Subcutaneous abdominal adipose tissue (tissue), 5 donors: ENCODE results near the gene VSTM4.

Source experiments
- H3K27ac ChIP-seq: one replicate; pipeline ENCODE4 v1.7.0; 2013; ENCODE audit warnings: low read depth, mild to moderate bottlenecking, inconsistent platforms, low read length, moderate library complexity
- H3K27me3 ChIP-seq, 5 donors: one replicate each; pipeline ENCODE4 v1.7.0; 2013; ENCODE audit warnings: low read length in 5 of 5, inconsistent platforms in 1 of 5; ENCODE audit not compliant: control insufficient read depth in 5 of 5, insufficient read depth in 4 of 5
- H3K36me3 ChIP-seq, 5 donors: one replicate each; pipeline ENCODE4 v1.7.0; 2013; ENCODE audit warnings: low read length in 5 of 5; ENCODE audit not compliant: control insufficient read depth in 5 of 5, insufficient read depth in 5 of 5
- H3K4me1 ChIP-seq, 5 donors: one replicate each; pipeline ENCODE4 v1.7.0; 2013; ENCODE audit warnings: low read length in 5 of 5, mild to moderate bottlenecking in 3 of 5, moderate library complexity in 1 of 5; ENCODE audit not compliant: control insufficient read depth in 5 of 5, insufficient read depth in 5 of 5
- H3K4me3 ChIP-seq, 5 donors: one replicate each; pipeline ENCODE4 v1.7.0; 2013; ENCODE audit warnings: low read length in 5 of 5, low read depth in 1 of 5
- H3K9ac ChIP-seq, 5 donors: one replicate each; pipeline ENCODE4 v1.7.0; 2013; ENCODE audit warnings: low read length in 5 of 5, mild to moderate bottlenecking in 4 of 5, moderate library complexity in 3 of 5
- H3K9me3 ChIP-seq, 5 donors: one replicate each; pipeline ENCODE4 v1.7.0; 2013; ENCODE audit warnings: low read length in 5 of 5; ENCODE audit not compliant: control insufficient read depth in 5 of 5
- donor health status: healthy.
- donor health status: healthy.
- donor health status: healthy.
- donor health status: healthy.
- donor health status: healthy.

VSTM4 gene

DNA sequence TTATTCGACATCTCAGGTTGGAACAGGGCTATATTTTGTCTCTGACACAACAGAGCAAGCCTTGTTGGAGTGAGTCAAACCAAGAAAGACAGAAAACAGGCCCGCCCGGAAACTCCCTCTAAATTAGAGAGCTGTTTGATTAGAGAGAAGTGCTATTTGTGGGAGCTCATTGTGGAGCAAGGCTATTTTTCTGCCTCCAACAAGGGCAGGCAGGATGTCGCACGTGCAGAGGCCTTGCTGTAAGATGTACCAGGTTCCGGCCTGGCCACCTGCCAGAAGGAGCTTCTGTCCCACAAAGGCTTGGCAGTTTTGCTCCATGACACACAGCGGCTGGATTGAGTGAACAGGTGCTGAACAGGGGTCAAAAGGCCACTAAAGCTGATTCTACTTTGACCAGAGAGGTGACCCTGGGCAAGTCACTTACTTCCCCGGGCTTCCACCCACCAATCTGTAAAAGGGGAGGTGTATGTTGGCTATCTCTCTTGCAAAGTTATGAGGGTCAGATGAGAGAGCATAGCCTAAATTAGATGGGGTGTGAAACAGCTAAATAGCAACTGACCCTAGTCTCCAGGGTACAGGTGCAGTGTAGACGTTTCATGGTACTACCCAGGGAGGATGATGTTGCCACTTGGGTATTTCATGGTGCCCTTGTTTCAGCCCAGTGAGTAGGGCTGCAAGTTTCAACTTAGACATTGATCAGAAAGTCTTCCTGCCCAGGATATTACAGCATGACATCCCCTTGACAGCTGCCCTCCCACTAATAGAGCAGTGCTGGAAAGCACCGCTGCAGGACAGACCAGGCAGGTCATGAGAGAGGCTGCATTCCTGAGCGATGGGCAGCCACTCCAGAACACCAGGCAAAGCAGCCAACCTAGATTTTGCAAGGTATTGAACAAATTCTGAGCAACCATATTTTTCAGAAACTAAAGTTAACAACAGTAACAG lies 62.0 kb downstream of the VSTM4 start:
- H3K9me3 ChIP-seq = no peaks in the 10 kb centered on the region
- no peak overlapping the region for H3K9ac ChIP-seq
- H3K4me1 ChIP-seq = peaks cover 2 to 42% (median 39%) of the 10 kb centered on the region in 5 donors
- no peak overlapping the region for H3K27ac ChIP-seq
- no peaks in the 10 kb centered on the region for H3K27me3 ChIP-seq
- no peak overlapping the region for H3K4me3 ChIP-seq
- no peaks in the 10 kb centered on the region for H3K36me3 ChIP-seq

DNA sequence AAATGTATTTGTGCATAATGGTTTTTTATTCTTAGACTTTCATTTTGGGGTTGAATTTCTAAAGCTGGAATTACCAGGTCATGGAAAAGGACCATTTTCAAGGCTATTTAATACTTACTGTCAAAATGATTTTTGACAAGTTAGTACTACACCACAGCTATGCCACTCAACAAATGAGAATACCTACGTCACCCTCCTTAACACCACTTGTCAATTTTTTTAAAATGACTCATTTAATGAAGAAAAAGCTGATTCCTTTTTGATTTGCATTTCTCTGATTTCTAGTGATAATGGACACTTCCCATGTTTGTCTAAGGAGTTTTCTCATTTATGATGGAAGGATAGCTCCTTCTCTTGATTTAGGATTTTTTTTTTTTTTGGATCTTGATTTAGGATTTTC lies 63.3 kb downstream of the VSTM4 start:
- Histone ChIP-seq H3K4me1 (peaks cover 2 to 37% (median 30%) of the 10 kb centered on the region in 5 donors), H3K9ac (no peak overlapping the region), H3K36me3 (peaks cover 0 to 1% (median 0%) of the 10 kb centered on the region in 5 donors), H3K27ac (no peak overlapping the region), H3K9me3 (no peaks in the 10 kb centered on the region), H3K4me3 (no peak overlapping the region), H3K27me3 (no peaks in the 10 kb centered on the region)

DNA sequence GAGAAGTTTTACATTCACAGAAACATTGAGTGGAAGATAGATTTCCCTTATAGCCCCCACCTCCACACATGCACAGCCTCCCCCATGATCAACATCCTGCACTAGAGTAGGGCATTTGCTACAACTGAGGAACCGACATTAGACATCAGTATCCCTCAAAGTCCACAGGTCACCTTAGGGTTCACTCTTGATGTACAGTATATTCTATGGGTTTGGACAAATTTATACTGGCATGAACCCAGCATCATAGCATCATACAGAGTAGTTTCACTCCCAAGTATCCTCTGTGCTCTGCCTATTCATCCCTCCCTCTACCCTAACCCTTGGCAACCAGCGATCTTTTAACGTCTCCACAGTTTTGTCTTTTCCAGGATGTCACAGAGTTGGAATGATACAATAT lies 64.4 kb downstream of the VSTM4 start:
- Histone ChIP-seq H3K27me3 (no peaks in the 10 kb centered on the region), H3K4me1 (peaks cover 2 to 34% (median 28%) of the 10 kb centered on the region in 5 donors), H3K4me3 (no peak overlapping the region), H3K27ac (no peak overlapping the region), H3K36me3 (peaks cover 0 to 10% (median 6%) of the 10 kb centered on the region in 5 donors), H3K9me3 (no peaks in the 10 kb centered on the region), H3K9ac (no peak overlapping the region)

DNA sequence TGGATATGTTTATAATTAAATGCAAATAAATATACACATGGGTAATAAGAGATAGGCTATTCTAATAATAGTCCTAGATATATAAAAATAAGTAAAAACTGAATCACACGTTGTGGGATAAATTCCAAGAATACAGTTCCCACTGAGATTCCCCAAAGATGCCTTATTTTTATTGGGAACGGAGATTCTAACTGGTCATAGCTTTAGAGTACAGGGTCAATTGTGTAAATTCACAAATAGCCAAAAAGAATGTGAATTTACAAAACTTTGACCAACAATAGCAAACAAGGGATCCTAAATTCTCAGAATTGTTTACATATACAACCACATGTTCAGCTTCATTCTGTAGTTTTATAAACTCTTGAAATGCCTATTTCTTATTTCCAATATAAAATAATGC lies 65.0 kb downstream of the VSTM4 start:
- no peaks in the 10 kb centered on the region for H3K27me3 ChIP-seq
- peaks cover 0 to 12% (median 6%) of the 10 kb centered on the region in 5 donors for H3K36me3 ChIP-seq
- peaks cover under 1 to 29% (median 22%) of the 10 kb centered on the region in 5 donors for H3K4me1 ChIP-seq
- no peak overlapping the region for H3K27ac ChIP-seq
- no peak overlapping the region for H3K9ac ChIP-seq
- H3K4me3 ChIP-seq = no peak overlapping the region
- no peaks in the 10 kb centered on the region for H3K9me3 ChIP-seq

DNA sequence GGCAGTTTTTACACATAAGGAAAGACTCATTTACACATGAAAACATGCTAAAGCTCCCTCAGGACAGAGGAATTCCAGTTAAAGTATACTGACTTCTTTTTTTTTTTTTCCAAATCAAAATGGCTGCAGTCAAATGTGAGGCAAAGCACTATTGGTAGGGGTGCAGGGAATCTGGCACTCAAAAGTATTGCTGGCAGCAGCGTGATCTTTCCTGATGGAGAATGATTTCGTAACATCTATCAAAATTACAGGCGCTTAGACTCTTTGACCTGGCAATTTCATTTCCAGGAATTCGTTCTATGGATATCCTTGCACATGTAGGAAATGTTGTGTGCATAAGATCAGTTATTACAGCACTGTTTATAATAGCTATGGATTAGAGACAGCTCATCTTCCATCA lies 65.7 kb downstream of the VSTM4 start:
- Histone ChIP-seq H3K4me3 (no peak overlapping the region), H3K27ac (no peak overlapping the region), H3K9me3 (no peaks in the 10 kb centered on the region), H3K9ac (no peak overlapping the region), H3K36me3 (peaks cover 0 to 12% (median 6%) of the 10 kb centered on the region in 5 donors), H3K27me3 (no peaks in the 10 kb centered on the region), H3K4me1 (peaks cover 0 to 21% (median 15%) of the 10 kb centered on the region in 5 donors)

DNA sequence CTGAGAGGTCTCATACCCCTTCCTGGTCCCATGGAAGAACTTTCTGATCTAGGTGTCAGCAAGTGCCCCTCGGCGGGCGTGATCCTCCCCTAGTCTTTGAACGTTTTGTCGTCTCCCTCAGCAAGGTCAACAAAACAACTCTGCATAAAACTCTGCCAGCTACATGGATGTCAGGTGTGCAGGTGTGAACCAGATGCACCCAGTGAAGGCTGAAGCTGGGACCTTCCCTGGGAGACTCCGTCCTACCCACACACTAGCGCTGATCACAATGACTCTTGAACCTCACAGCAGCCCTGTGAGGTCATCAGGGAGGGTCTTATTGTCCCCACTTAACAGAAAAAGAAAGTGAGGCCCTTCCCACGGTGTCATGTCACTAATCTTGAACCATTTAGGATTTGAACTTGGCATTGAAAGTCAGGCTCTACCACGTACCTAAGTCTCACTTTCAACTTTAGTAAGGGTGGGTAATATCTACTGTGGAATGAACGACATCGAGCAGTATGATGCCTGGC lies 68.1 kb downstream of the VSTM4 start:
- Histone ChIP-seq H3K27ac (no peak overlapping the region), H3K4me3 (no peak overlapping the region), H3K36me3 (peaks cover 0 to 12% (median 6%) of the 10 kb centered on the region in 5 donors), H3K9ac (no peak overlapping the region), H3K9me3 (no peaks in the 10 kb centered on the region), H3K27me3 (no peaks in the 10 kb centered on the region), H3K4me1 (peaks cover 0 to 11% (median 4%) of the 10 kb centered on the region in 5 donors)

DNA sequence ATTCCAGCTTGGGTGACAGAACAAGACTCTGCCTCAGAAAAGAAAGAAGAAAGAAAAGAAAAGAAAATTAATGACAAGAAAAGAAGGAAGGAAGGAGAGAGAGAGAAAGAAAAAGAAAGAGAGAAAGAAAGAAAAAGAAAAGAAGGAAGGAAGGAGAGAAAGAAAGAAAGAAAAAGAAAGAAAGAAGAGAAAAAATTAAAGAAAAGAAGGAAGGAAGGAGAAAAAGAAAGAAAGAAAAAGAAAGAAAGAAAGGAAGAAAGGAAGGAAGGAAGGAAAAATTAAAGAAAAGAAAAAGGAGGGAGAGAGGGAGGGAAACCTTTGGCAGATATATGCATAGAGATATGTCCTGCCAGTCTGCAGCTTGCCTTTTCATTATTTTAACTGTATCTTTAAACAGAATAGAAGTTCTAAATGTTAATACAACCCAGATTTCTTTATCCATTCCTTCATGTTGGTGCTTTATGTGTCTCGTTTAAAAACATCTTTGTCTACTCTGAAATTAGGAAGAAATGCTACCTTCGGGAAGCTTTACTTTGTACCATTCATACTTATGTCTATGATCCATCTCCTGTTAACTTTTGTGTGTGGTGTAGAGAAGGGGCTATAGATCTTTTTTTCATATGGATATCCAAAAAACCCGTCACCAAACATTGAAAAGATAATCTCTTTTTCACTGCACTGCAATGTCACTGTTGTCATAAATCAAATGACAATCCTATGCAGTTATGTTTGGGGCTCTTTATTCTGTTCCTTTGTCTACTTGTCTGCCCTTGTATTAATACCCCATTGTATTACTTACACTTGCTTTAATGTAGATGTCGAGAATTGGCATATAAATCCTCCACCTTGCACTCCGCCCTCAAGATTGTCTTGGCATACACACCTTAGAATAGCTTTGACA lies 70.8 kb downstream of the VSTM4 start:
- no peaks in the 10 kb centered on the region for H3K27me3 ChIP-seq
- H3K9ac ChIP-seq = no peak overlapping the region
- no peak overlapping the region for H3K27ac ChIP-seq
- H3K36me3 ChIP-seq = peaks cover 0 to 14% (median 6%) of the 10 kb centered on the region in 5 donors
- no peak overlapping the region for H3K4me3 ChIP-seq
- H3K4me1 ChIP-seq = peaks cover 0 to 9% (median 0%) of the 10 kb centered on the region in 5 donors
- H3K9me3 ChIP-seq = no peaks in the 10 kb centered on the region

DNA sequence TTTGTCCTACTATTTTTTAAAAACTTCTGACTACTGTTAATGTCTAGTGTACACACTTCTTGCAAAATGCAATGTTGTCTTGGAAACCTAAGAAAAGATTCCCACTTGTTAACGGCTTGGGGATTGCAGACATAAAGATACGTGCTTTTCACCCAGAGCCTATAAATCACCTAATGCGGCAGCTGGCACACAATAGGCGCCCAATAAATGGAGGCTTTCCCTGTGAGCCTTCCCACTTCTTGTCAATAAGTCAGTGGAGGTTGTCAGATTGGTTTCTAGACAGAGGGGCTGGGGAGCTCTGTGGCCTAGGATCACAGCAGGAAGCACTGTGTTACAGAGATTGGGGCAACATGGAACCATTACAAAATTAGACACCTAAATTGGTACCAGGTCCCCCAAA lies 74.7 kb downstream of the VSTM4 start:
- Histone ChIP-seq H3K27ac (no peak overlapping the region), H3K9me3 (no peaks in the 10 kb centered on the region), H3K9ac (no peak overlapping the region), H3K4me3 (no peak overlapping the region), H3K27me3 (no peaks in the 10 kb centered on the region), H3K36me3 (peaks cover 0 to 11% (median 7%) of the 10 kb centered on the region in 5 donors), H3K4me1 (peaks cover 0 to 5% (median 0%) of the 10 kb centered on the region in 5 donors)

DNA sequence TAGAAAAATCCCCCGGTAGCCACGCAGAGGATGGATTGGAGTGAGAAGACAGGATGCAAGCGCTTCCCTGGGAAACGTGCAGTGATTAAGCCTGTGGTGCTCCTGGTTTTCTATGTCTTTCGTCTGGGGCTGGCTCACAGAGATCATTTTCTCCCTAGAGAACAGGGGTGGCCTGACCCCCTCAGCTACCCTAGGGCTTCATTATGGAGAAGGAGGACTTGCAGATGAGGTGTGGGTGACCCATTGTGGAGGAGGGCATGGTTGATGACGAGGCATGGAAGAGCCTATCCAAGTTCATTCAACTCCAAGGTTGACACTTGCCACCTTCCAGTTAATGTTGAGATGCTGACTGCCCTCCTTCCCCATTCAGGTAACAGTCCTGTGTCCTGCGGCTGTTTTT lies 75.9 kb downstream of the VSTM4 start:
- Histone ChIP-seq H3K27ac (no peak overlapping the region), H3K9ac (no peak overlapping the region), H3K27me3 (no peaks in the 10 kb centered on the region), H3K4me1 (peaks cover 0 to 5% (median 0%) of the 10 kb centered on the region in 5 donors), H3K36me3 (peaks cover 0 to 12% (median 7%) of the 10 kb centered on the region in 5 donors), H3K4me3 (no peak overlapping the region), H3K9me3 (no peaks in the 10 kb centered on the region)
